ENCODE results near the gene DST.

GRCh38 chr6:56655249-56655648 lies 12.6 kb upstream of the DST start:
- TF ChIP-seq CTCF (IDR thresholded peaks at IDR 0.05) = no peak
- TF ChIP-seq POLR2A (IDR thresholded peaks at IDR 0.05) = no peak
